ENCODE data around the gene PIK3C2G.

- TF ChIP-seq, protein P1, sequence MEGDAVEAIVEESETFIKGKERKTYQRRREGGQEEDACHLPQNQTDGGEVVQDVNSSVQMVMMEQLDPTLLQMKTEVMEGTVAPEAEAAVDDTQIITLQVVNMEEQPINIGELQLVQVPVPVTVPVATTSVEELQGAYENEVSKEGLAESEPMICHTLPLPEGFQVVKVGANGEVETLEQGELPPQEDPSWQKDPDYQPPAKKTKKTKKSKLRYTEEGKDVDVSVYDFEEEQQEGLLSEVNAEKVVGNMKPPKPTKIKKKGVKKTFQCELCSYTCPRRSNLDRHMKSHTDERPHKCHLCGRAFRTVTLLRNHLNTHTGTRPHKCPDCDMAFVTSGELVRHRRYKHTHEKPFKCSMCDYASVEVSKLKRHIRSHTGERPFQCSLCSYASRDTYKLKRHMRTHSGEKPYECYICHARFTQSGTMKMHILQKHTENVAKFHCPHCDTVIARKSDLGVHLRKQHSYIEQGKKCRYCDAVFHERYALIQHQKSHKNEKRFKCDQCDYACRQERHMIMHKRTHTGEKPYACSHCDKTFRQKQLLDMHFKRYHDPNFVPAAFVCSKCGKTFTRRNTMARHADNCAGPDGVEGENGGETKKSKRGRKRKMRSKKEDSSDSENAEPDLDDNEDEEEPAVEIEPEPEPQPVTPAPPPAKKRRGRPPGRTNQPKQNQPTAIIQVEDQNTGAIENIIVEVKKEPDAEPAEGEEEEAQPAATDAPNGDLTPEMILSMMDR (IDR thresholded peaks at IDR 0.05; ENCODE audit: insufficient read depth, low read length), result no peak
- no peak for TF ChIP-seq POLR2AphosphoS5 (IDR thresholded peaks at IDR 0.05; ENCODE audit: low read depth)
- TF ChIP-seq, protein P2, sequence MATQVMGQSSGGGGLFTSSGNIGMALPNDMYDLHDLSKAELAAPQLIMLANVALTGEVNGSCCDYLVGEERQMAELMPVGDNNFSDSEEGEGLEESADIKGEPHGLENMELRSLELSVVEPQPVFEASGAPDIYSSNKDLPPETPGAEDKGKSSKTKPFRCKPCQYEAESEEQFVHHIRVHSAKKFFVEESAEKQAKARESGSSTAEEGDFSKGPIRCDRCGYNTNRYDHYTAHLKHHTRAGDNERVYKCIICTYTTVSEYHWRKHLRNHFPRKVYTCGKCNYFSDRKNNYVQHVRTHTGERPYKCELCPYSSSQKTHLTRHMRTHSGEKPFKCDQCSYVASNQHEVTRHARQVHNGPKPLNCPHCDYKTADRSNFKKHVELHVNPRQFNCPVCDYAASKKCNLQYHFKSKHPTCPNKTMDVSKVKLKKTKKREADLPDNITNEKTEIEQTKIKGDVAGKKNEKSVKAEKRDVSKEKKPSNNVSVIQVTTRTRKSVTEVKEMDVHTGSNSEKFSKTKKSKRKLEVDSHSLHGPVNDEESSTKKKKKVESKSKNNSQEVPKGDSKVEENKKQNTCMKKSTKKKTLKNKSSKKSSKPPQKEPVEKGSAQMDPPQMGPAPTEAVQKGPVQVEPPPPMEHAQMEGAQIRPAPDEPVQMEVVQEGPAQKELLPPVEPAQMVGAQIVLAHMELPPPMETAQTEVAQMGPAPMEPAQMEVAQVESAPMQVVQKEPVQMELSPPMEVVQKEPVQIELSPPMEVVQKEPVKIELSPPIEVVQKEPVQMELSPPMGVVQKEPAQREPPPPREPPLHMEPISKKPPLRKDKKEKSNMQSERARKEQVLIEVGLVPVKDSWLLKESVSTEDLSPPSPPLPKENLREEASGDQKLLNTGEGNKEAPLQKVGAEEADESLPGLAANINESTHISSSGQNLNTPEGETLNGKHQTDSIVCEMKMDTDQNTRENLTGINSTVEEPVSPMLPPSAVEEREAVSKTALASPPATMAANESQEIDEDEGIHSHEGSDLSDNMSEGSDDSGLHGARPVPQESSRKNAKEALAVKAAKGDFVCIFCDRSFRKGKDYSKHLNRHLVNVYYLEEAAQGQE (IDR thresholded peaks at IDR 0.05; ENCODE audit: insufficient replicate concordance, low read depth), result no peak
- no peak for TF ChIP-seq GABPA (IDR thresholded peaks at IDR 0.05; ENCODE audit: low read depth)
- TF ChIP-seq SPI1 (IDR thresholded peaks at IDR 0.05; ENCODE audit: borderline replicate concordance, low read depth), result no peak
Measured at GRCh38 chr12:18431771-18432170, 170.5 kb downstream of the PIK3C2G start.

All from HL-60 (cell line).